Posterior cingulate gyrus (tissue), 11 donors: ENCODE data around the gene KRT86.
"Not testable (repeated sequence)": the region's sequence is repeated elsewhere in the genome, so short reads cannot be mapped to it uniquely, and the experiment has no call there.

Experiments used
- DNase-seq, 10 donors: peaks; one replicate each; pipeline versions ENCODE4 v3.0.0 to v3.0.0-alpha.2; 2020 to 2021; ENCODE audit warnings: mixed read lengths in 3 of 10
- intact Hi-C: fragments of 100-400 bp; cut with DNase I; formaldehyde crosslinking; loops from one replicate; pipeline ENCODE4 v1.15.1; 2023

KRT86 gene

DNA sequence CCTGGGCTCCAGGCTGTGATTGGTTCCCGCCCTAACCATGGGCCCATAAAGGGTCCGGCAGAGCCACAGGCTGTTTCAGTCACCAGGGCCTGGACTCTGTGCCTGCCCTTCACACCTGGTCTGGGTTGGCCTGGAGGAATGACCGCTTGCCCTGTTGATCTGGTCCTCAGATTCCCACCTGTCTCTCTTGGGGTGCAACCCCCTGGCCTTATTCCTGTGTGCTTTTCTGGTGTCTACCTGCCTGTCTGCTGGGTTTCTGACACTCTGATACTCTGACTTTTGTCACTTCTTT, 49.7 kb downstream of the KRT86 start:
- intact Hi-C loops: no loop called here
- no peak for DNase-seq

DNA sequence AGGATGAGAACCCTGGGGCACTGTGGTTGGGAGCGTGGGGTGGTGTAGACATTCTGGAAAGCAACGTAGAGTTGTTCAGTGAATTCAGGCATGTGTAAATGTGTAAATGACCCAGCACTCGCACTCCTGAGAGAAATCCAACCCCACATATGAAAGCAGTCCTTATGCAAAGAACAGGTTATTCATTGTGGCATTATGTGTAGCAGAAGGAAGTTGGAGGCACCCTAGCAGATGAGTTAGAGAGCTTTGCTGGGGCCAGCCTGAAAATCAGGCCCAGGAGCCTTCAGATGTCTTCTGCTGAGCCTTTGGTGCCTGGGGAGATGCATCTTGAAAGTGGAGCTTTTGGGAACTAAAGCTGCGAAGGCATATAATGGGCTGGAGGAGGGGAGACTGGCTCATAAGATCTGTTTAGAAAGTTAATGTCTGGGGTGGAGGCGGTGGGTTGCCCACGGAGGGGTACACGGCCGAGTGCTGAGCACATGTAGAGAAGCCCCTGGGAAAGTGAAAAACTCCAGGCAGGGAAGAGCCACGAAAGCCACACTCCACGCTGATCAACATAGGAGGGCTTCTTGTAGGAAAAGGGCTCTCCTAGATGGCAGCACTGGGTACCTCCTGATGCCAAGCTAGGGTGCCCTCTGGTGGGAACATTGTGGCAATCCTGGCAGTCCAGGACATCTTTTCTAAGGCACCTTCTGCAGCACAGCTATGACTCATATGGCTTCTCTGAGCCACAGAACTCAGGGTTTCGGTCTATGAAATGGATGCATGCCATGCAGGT, 52.8 kb downstream of the KRT86 start:
- intact Hi-C loops: loop anchor here (1.0 kb wide), 1 partner anchor 171 kb away; no protein-coding TSS in a partner anchor
- peak; percentile 56 to 97 (median 80) for DNase-seq

DNA sequence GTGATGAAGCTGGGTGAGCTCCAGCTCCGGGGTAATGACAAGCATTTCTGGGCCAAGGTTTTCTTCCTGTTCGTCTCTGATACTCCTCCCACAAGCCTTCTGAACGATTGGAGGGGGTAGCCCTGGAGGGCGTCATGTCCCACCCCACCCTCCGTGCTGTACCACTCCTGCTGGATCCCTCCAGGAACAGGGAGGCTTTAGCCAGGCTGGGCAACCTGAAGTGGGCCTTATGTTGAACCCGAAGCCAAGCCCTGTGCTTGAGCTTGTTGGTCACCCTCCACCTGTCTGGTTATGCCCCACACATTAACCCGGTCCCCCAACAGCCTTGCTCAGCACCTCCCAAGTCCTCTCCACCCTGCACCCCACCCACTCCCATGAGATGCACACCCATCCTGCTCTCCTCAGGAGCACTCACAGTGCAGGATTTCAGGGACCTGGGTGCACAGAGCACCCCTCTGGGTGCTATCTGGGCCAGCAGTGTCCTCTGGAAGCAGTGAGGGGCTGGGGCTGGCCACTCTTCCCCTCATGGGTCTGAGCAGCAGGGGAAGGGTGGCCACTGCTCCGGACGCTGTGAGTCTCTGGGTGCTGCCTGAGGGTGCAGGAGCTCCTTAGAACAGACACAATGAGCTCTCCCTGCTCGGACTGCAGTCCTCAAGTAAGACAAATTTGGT, 53.5 kb downstream of the KRT86 start:
- intact Hi-C loops: loop anchor here (1.0 kb wide), 1 partner anchor 172 kb away; no protein-coding TSS in a partner anchor
- no peak for DNase-seq

DNA sequence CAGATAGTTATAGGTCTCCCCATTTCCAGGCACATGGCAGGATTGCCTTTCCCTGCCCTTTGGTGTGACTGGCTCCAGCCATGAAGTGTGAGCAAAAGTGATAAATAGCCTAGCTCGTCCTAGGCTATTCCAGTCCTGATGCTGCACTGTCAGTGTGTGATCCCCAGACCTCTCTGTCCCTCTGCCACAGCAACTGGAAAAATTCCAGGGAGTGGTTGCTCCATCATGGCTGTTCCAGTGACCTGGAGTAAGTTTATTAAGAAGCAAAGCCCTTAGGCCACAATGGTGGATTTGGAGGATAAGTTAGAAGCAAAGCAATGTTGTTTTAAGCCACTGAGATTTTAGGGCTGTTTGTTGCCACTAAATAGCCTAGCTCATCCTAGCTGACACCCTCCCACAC, 56.6 kb downstream of the KRT86 start:
- DNase-seq: no peak
- intact Hi-C loops: no loop called here

DNA sequence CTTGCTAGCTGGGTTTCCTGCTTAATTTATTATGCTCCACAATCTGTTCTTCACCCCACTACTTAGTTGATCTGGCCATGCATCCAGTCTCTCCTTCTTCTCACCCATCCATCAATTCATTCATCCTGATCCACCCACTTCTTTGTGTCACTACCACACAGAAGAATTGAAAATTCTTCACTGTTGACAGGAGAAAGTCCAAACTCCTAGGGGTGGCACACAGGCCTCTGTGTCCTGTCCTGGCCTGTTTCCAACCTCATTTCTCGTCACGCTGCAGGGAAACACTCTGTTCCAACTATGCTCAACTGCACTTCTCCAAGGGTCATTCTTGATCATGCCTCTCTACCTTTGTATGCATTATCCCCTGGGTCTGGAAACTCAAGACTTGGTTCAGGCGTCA, 57.4 kb downstream of the KRT86 start:
- no peak for DNase-seq
- intact Hi-C loops: no loop called here

DNA sequence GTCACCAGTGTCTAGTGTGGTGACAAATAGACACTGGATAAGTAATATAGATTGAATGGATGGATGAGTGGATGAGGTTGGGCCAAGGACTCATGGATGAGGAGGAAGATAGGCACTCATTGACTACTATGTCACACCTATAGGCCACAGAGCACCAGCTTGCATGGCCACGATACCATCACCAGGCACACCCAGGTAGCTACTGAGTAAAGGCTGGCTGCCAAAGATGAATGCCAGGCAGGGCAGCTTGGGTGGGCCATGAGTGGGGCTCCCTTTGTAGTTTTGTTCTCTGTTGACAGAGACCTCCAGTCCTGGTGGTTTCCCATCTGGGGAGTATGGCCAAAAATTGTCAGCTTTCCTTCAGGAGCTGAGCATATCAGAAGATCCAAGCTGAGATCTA, 57.9 kb downstream of the KRT86 start:
- no peak for DNase-seq
- intact Hi-C loops: no loop called here

DNA sequence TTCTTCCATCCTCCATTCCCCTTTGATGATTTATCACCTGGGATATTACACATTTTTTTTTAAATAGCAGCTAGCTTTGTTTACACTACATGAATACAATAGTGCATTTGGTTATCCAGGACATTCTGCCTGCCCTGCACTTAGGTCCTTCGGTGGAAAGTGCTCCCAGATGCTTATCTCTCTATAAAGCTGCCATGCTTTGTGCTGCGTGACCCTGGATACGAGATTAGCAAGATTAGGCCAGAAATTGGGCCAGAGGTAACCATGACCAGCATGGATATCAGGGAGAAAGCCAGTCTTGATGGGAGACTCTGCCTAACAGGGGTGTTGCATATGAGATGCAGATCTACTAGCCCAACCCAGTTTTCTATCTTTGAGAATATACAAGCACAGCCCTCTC, 58.9 kb downstream of the KRT86 start:
- intact Hi-C loops: no loop called here
- no peak for DNase-seq

DNA sequence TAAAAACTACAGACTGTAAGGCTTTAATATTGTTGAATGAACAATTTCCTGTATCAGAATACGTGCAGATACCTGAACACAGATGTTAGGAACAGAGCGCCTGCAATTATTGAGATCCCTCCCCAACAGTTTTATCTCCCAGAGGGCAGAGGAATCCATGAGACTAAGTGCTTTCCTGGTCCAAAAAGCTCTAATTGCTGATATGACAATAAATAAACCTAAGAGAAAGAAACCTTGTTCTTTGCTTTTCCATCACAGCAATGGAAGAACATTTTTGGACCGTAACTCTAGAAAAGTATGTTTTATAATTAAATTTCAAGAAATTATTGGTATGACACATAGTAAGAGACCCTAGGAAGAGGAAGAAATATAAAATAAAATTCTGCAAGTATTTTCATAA, 59.7 kb downstream of the KRT86 start:
- DNase-seq: no peak

DNA sequence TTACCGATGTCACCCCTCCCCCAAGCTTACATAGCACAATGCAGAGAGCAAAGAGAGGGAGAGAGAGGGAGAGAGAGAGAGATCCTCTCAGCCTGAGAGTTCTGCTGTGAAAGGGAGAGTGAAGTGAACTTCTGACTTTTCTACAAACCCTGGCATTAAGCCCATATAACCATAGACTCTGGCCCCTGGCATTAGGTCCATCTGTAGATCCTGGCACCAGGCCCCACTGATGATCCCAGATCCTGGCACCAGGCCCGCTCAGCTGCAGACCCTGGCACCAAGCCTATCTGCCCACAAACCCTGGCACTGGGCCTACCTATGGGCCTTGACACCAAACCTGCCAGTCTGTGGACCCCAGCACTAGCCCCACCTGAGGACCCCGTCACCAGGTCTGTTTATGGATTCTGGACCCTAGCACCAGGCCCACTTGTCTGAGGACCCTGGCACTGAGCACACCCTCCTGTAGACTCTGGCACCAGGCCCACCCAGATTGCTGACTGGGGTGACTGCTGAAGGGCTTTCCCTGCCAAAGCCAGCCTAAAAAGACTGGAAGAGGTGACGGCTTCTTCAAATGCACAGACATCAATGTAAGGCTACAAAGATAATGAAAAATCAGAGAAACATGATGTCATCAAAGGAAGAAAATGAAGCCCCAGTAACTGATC, 61.3 kb downstream of the KRT86 start:
- DNase-seq: peak in 1 of 10 donors; percentile 76

More for the DNA sequence above, 59.7 kb downstream of the KRT86 start:
- intact Hi-C loops: no loop called here

DNA sequence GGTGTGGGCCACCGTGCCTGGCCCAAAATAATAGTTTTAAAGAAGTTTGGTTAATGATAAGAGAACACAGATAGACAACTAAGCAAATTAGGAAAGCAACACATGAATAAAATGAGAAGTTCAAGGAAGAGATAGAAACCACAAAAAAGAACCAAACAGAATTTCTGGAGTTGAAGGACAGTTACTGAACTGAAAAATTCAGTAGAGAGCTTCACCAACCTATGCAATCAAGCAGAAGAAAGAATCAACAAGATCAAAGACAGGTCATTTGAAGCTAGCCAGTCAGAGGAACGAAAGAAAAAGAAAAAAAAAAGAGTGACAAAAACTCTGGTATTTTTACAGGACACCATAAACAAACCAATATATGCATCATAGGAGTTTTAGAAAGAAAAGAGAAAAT, 62.2 kb downstream of the KRT86 start:
- no peak for DNase-seq
- intact Hi-C loops: no loop called here

More for the DNA sequence above, 61.3 kb downstream of the KRT86 start:
- intact Hi-C loops: no loop called here

DNA sequence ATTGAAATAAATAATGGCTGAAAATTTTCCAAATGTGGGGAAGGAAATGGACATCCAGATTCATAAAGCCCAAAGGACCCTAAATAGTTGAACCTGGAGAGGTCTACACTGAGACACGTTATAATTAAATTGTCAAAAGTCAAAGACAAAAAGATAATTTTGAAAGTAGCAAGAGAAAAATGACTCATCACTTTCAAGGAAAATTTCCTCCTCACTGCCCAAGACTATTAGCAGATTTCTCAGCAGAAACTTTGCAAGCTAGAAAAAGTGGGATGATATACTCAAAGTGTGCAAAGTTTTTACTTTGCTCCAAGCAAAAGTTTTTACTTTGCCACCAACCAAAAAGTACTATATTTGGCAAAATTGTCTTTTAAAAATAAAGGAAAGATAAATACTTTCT, 62.6 kb downstream of the KRT86 start:
- no peak for DNase-seq
- intact Hi-C loops: no loop called here

DNA sequence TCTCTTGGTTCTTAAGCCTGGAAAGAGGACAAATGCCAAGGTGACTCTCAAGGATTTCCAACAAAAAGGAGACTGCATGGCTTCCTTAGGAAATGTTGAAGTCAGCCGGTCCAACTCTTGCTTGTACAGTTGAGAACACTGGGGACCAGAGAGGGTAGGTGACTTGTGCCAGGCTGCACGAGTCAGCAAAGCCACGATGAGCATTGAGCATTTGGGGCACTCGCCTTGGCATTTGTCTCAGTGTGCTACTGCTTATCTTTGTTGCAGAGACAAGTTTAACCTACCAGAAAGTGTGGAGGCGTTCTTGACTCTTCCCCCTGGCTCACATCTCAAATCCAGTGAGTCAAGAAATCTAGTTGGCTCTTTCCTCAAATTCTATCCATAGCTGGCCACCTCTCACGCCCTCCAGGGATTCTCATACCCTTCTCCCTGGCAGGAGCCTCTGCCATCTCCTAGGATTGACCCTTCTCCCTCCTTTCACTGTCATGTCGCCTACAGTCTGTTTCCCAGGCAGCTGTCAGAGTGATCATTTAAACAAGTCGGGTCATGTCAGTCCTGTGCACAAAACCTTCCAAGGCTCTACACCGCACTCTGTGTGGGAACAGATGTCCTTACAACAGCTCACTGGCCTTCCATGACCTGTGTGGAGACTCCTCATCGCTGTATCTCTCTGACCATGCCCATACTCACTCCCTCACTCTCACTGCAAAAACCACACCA, 64.0 kb downstream of the KRT86 start:
- intact Hi-C loops: no loop called here
- DNase-seq: no peak

DNA sequence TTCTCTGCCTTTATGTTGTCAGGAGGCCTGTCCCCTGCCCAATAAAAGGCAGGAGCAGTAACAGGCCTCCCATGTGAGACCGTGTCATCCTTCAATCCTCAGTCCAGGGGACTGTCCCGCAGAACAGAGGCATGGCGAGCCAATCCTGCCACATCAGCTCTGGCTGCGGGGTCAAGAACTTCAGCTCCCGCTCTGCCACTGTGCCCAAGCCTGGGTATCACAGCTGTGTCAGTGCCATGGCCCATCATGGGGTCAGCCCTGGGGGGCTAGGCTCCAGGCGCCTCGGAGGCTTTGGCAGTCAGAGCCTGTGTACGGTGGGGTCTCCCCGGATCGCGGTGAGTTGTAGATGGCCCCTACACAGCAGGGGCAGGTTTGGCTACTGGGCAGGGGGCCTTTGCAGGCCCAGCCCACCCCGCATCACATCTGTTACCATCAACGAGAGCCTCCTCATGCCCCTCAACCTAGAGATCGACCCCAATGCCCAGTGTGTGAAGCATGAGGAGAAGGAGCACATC, 66.7 kb downstream of the KRT86 start:
- DNase-seq: no peak
- intact Hi-C loops: no loop called here

DNA sequence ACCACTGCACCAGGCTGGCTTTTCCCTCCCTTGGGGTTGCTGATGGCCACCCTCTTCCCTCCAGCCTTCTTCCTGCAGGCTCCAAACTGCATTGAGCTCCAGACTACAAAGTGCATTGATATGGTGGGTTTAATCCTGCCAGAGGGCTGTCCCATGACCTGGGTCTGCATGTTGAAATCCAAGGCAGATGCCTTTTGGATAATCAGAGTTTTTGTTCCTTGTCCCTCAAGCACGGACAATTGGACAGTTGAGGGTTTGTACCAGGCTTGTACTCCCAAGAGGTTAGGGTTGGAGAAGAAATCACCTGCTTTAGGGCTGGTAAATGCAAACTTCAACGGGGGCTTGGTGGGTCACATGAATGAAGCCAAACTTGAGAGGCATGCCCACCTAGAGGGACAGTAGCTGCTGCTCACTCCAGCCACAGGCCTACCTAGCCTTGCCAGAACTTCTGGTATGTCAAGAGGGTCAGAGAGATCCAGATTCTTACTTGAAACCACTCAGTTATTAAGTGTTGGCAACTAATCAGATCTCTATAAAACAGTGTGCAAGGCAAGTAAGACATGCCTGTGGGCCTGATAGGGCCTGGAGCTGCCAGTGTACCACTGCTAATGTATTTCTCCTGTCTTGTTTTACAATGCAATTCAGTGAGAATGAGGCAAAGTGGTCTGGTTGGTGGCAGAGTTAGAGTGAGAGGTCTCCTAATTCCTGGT, 68.5 kb downstream of the KRT86 start:
- DNase-seq: no peak
- intact Hi-C loops: no loop called here

DNA sequence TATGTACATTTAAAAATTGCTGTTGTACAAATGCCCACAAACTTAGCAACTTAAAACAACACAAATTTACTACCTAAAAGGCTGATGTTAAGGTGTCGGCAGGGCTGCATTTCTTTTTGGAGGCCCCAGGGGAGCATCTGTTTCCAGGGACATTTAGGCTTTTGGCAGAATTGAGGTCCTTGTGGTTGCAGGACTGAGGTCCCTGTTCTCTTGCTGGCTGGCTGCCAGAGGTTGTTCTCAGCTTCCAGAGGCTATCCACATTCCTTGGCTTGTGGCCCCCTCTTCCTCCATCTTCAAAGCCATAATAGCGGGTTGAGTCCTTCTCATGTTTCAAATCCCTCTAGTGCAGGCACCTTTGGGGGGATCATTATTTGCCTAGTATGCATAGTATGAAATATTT, 69.1 kb downstream of the KRT86 start:
- DNase-seq: no peak
- intact Hi-C loops: no loop called here

DNA sequence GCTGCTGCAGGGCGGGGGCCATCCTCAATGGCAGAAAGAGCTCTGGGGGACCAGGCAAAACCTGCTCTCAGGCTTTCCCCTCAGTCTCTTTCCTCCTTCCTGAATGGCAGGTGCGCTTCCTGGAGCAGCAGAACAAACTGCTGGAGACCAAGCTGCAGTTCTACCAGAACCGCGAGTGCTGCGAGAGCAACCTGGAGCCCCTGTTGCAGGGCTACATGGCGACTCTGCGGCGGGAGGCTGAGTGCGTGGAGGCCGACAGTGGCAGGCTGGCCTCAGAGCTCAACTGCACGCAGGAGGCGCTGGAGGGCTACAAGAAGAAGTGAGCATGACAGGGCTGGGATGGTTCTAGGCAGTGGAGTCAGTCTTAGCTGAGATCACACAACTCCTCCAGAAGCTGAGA, 69.7 kb downstream of the KRT86 start:
- no peak for DNase-seq
- intact Hi-C loops: no loop called here

DNA sequence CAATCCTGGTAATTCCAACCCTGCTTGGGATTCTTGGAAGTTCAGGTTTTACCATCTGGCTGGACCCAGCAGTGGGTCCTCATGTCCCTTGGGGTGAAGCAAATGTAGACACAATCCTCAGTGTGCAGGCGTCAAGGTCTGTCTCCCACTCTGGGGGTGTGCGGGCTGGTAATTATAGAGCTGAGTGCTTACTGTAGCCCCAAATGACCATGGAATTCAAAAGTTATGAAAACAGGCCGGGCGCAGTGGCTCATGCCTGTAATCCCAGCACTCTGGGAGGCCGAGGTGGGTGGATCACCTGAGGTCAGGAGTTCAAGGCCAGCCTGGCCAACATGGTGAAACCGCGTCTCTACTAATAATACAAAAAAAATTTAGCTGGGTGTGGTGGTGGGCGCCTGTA, 70.6 kb downstream of the KRT86 start:
- DNase-seq, intact Hi-C loops: not testable (repeated sequence)

DNA sequence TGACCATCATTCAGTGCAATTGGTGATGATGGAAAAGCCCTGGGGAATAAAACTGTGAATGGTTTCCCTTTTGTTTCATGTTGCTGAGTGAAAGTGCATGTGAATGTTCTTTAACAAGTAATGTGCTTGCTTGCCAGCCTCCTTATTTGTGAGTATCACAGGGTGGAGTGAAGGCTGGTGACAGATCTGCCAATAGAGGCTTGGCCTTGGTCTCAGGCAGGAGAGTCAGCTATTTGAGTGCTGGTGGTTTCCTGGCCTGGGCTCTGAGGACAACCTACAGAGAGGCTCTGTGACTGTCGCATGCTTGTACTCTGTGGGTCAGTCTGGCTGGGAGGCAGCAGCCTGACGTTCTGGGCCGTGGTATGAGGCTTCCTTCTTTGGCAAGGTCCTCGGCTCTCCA, 72.1 kb downstream of the KRT86 start:
- intact Hi-C loops: no loop called here
- peak in 2 of 10 donors; percentile 27 to 79 for DNase-seq

DNA sequence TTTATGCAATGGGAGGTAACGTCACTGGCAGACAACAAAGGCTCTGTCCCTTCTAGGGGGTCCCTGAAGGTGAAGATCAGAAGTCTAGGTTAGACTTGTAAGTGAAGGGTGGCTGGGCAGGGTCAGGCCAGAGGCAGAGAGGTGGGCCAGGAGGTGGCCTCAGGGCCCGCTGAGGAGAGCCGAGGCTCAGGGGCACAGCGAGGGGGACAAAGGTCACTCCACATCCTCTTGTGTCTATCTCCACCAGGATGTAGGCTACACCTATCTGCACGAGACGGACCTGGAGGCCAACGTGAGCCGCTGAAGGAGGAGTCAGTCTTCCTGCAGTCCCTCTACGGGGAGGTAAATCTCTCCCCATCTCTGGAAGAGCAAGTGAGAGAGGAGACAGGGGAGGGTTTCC, 72.6 kb downstream of the KRT86 start:
- DNase-seq: peak in 1 of 10 donors; percentile 77
- intact Hi-C loops: no loop called here
